ENCODE results near the gene KIAA1217.

Gene KIAA1217

GRCh38 chr10:24358022-24358421 is 149.1 kb downstream of the KIAA1217 start:
- no peak for FAIRE-seq
- no peak for DNase-seq (ENCODE audit: low spot score)

GRCh38 chr10:24360282-24361127 is 151.6 kb downstream of the KIAA1217 start:
- DNase-seq (ENCODE audit: low spot score) (peak; percentile 60), FAIRE-seq (peak; percentile 75)

DNA sequence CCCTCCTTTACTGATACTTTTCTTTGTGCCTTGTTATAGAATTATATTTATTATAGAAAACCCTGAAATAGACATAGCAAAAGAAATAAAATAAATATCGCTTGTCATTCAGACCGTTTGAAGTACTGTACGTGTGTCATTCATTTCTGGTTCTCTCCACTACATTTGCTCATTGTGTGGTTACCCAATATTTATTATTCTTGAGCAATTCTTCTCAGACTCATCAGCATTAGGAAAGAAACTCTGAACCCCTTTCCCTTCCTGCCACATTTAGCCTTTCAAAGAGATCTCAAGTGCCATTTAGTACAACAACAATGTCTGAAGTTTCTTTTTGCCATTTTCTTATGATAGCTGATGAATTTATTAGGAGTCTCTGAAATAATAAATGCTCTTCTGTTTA is 154.1 kb downstream of the KIAA1217 start:
- DNase-seq (ENCODE audit: low spot score), result no peak
- FAIRE-seq, result no peak

- DNase-seq (ENCODE audit: low spot score) (no peak), FAIRE-seq (no peak)
These were observed 158.8 kb downstream of the KIAA1217 start for GRCh38 chr10:24367688-24368087.

DNA sequence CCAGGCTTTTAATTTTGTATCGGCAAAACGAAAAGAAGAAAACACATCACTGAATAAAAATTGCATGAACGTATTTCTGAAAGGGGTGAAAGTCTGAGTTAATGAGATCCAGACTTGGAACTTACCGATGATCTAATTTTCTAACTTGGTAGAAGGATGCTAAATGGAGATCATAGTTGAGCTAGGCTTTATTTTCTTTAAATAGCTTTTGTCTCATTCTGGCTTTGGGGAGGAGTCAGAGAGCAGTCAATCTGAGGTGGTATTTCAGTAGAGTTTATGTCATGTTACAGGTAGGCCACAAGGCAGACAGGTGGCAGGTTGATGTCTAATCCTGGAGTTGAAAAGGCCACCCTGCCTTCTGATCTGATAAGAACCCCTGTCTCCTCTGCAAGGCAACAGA is 161.9 kb downstream of the KIAA1217 start:
- FAIRE-seq (no peak), DNase-seq (ENCODE audit: low spot score) (no peak)

GRCh38 chr10:24371396-24371795 is 162.5 kb downstream of the KIAA1217 start:
- no peak for DNase-seq (ENCODE audit: low spot score)
- no peak for FAIRE-seq

- no peak for DNase-seq (ENCODE audit: low spot score)
- no peak for FAIRE-seq
These were observed 165.4 kb downstream of the KIAA1217 start for GRCh38 chr10:24374134-24374915.

DNA sequence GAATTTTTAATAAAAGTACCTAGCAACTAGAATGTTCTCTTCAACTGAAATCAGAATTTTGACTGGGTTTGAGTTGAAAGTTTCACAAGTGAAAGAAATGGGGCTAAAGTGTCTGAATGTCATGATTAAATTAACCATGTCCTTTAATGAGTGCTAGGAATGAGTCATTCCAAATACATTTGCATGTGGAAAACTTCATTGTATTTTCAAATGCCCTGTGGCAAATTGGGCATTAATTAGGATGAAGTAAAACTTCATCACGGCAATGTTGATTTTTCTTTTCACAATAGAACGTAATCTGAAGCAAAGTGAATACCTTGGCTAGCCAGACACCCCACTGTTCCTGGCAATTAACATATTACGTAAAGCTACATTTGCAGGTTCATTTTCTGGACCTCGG is 166.6 kb downstream of the KIAA1217 start:
- DNase-seq (ENCODE audit: low spot score) (no peak), FAIRE-seq (no peak)

DNA sequence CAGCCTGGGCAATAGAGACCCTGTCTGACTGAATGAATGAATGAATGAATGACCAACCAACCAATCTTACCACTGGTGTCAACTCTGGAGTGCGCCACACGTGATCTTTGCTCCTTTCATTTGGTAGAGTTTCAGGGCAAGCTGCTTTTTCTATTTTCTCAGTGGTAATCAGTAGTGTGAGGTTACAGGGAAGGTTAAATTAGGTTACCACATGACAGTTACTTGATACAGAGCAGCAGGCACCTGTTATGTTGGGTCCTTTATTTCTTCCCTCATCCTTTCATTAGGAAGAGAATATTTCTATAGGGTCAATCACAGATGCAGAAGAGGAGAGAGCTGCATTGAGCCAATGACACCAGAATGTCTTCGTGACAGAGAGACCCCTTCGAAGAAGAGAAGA is 167.8 kb downstream of the KIAA1217 start:
- DNase-seq (ENCODE audit: low spot score), result no peak
- no peak for FAIRE-seq

DNA sequence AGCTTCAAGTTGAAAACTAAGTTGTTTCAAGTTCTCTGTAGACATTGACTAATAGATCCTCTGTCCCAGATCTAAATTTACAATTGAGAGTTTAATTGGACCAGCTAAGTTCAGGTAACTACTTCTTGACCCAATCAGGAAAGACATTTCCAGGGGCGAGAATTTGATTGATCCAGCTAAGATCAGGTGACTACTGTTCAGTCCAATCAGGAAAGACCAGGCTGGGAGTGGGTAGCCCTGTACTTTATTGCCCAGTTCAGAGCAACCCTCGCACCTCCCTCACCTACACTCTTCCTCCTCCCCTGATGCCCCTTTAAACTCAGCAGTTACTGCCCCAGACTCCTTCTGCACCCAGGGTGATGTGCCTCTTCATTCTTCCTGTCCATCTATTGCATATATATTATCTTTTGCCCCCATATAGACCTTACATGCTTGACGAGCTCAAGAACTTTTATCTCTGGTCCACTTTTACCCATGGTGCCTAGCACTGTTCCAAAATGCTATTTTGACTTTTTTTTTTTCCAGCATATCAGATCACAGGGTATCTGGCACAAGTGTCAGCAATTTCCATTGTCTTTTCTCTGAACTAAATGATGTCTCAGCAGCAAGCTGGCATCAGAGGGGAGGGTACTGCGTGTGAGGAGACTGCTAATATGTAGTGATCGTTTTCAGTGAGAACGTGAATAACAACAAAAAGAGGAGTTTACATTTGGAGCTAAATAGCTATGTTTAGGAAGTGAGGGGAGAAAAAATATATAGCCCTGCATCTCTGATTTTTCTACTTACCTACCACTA is 169.4 kb downstream of the KIAA1217 start:
- DNase-seq (ENCODE audit: low spot score) (no peak), FAIRE-seq (no peak)

GRCh38 chr10:24381235-24382010 is 172.5 kb downstream of the KIAA1217 start:
- DNase-seq (ENCODE audit: low spot score), result no peak
- peak; percentile 35 for FAIRE-seq

GRCh38 chr10:24382045-24382444 is 173.1 kb downstream of the KIAA1217 start:
- DNase-seq (ENCODE audit: low spot score) (no peak), FAIRE-seq (no peak)

DNA sequence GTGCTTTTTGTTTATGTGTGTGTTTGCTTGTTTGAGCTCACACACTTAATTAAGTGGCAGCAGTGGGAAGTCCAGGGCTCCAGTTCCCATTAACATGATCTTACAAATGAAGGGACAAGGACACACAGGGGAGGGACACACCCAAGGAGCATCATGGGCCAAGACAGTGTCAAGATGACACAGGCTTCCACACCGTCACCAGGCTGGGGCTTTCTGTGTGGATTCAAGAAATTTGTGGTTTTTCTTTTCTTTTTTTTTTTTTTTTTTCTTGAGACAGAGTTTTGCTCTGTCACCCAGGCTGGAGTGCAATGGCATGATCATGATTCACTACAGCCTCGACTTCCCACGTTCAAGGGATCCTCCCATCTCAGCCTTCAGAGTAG is 173.6 kb downstream of the KIAA1217 start:
- FAIRE-seq (no peak), DNase-seq (ENCODE audit: low spot score) (peak; percentile 36)

DNA sequence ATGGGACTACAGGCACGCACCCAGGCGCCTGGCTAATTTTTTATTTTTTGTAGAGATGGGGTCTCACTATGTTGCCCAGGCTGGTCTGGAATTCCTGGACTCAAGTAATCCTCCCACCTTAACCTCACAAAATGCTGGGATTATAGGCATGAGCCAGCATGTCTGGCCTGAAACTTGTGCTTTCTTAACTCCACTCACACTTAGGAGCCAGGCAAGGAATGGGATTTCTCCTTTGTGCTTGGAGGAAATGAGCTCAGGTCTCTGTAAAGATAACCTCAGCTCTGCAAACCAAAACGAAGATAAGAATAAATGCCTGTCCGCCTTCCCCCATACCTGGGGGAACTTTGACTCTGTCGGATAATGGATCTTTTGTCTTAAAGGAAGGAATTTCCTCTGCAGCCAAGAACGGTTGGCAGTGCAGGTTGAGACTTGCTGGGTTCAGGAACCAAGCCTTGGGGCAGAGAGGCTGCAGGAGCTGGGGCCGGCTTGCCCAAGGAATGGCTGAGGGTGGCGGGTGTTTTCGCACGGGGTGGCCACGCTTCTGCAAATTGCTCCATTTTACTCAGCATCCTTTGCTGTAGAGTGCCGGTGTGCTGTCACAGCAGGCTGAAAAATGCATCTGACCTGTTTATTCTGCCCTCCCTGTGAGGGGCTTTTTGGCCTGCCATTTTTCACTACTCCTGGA is 174.2 kb downstream of the KIAA1217 start:
- DNase-seq (ENCODE audit: low spot score) (peak; percentile 45), FAIRE-seq (peak; percentile 44)

GRCh38 chr10:24383681-24384106 is 174.8 kb downstream of the KIAA1217 start:
- FAIRE-seq (peak; percentile 63), DNase-seq (ENCODE audit: low spot score) (peak; percentile 94)

DNA sequence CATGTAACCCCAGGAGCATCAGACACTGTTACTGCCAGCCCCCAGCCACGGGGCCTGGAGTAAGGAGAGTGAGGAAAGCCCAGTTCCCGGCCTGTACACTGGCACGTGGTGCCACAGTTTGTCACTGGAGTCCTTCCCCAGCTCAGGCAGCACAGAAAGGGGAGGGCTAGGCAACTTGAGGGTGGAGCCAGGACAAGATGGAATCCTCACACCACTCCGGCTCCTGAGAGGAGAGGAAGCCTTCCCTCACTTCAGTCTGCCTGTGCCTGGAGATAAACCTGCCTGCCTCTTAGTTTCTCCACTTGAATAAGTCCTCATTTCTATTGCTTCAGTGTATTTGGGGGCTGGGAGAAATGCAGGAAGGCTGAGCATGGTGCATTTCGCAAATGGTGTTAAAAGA is 176.0 kb downstream of the KIAA1217 start:
- no peak for FAIRE-seq

GRCh38 chr10:24385776-24386175 is 176.8 kb downstream of the KIAA1217 start:
- DNase-seq (ENCODE audit: low spot score), result peak; percentile 49
- no peak for FAIRE-seq

More for the DNA sequence above, 176.0 kb downstream of the KIAA1217 start:
- peak; percentile 11 for DNase-seq (ENCODE audit: low spot score)

- DNase-seq (ENCODE audit: low spot score) (no peak), FAIRE-seq (no peak)
These were observed 181.3 kb downstream of the KIAA1217 start for GRCh38 chr10:24390146-24390700.

DNA sequence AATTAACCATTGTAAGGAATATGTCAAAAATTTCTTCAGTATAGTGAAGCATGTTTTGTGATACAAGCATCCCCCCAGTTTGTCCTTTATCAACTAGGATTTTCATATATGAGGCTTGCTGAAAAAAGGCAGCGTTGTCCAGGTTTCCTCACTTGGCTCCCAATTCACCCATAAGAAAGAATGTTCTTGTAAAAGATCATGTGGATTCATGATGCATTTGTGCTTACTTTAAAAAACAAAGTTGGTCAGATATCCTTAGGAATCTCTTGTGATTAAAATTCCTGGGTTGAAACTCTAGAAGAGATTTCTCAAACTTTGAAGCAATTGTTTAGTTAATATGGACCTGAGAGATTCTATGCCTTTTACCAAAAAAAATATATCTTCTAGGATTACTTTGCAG is 181.8 kb downstream of the KIAA1217 start:
- FAIRE-seq, result no peak
- no peak for DNase-seq (ENCODE audit: low spot score)

DNA sequence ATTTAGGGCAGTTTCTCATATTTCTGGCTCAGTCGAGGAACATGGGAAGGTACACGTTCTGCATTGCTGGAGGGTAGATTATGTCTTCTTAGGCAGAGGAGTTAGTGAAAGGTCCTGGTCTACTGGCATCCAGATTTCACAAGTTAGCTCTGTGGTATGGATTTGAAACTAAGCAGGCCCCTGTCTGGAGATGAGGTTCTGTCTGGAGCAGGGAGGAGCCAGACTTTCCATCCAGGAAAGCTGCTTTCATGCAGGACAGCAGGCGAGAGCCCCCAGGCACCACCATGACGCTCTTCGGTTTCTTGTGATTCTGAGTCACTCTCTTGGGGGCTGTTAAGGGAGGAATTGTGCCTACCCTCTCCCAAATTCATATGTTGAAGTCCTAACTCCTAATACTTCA is 184.3 kb downstream of the KIAA1217 start:
- no peak for DNase-seq (ENCODE audit: low spot score)
- no peak for FAIRE-seq
